Keratinocyte (primary cell): ENCODE data around the gene ZNF506. TPM values are rescaled to one million over a fixed set of nuclear protein-coding genes. Genes with fewer than 3 reads are reported as not detected.
"Not testable (repeated sequence)": the region's sequence is repeated elsewhere in the genome, so short reads cannot be mapped to it uniquely, and the experiment has no call there.

Experiments
- DNase-seq: peaks from one replicate; pipeline ENCODE4 v3.0.0-alpha.2; 2011; ENCODE audit warnings: low read depth, missing footprints, low spot score
- FAIRE-seq: peaks from 2 replicates; lab custom pipeline; 2011; peaks lifted over from hg19 to GRCh38; lab: Jason Lieb, UNC
- H2AFZ ChIP-seq: 2 replicates; pipeline ENCODE4 v1.6.0; 2012; ENCODE audit warnings: low read length, control low read depth, inconsistent platforms; ENCODE audit not compliant: control insufficient read depth
- H3K27ac ChIP-seq: 2 replicates; pipeline ENCODE4 v1.5.1; 2011; ENCODE audit warnings: low read length; ENCODE audit not compliant: control insufficient read depth, insufficient read depth
- H3K27me3 ChIP-seq: 3 replicates; pipeline ENCODE4 v1.6.0; 2011; ENCODE audit warnings: low read length; ENCODE audit not compliant: control insufficient read depth, insufficient read depth; ENCODE audit errors: extremely low read depth
- H3K36me3 ChIP-seq, 2 experiments: 2 replicates in 1 of 2; 3 replicates in 1 of 2; pipeline ENCODE4 v1.5.1; 2011; ENCODE audit warnings: low read length in 2 of 2, mild to moderate bottlenecking in 1 of 2; ENCODE audit not compliant: control insufficient read depth in 2 of 2, insufficient read depth in 2 of 2; ENCODE audit errors: extremely low read depth in 1 of 2
- H3K4me1 ChIP-seq: 3 replicates; pipeline ENCODE4 v1.5.1; 2011; ENCODE audit warnings: low read length; ENCODE audit not compliant: control insufficient read depth, insufficient read depth; ENCODE audit errors: extremely low read depth
- H3K4me2 ChIP-seq: 3 replicates; pipeline ENCODE4 v1.6.0; 2011; ENCODE audit warnings: low read depth, low read length; ENCODE audit not compliant: control insufficient read depth, insufficient read depth; ENCODE audit errors: extremely low read depth
- H3K4me3 ChIP-seq, 3 experiments: fragments of 200-600 bp in 1 of 3; sonication (generic) in 1 of 3; 2 replicates in 2 of 3; 3 replicates in 1 of 3; pipeline ENCODE4 v1.5.1; 2011 to 2016; ENCODE audit warnings: low read length in 3 of 3, mild to moderate bottlenecking in 3 of 3, control low read depth in 2 of 3, inconsistent platforms in 1 of 3, low read depth in 1 of 3, mixed read lengths in 1 of 3, mixed run types in 1 of 3, moderate library complexity in 1 of 3; ENCODE audit not compliant: control insufficient read depth in 2 of 3, insufficient read depth in 2 of 3; ENCODE audit errors: extremely low read depth in 1 of 3
- H3K79me2 ChIP-seq: 2 replicates; pipeline ENCODE4 v1.6.0; 2012; ENCODE audit warnings: low read length; ENCODE audit not compliant: control insufficient read depth, insufficient read depth
- H3K9ac ChIP-seq: 3 replicates; pipeline ENCODE4 v1.6.0; 2011; ENCODE audit warnings: low read length; ENCODE audit not compliant: control insufficient read depth, insufficient read depth; ENCODE audit errors: extremely low read depth
- H3K9me1 ChIP-seq: 3 replicates; pipeline ENCODE4 v1.6.0; 2011; ENCODE audit warnings: low read length; ENCODE audit not compliant: control insufficient read depth, insufficient read depth; ENCODE audit errors: extremely low read depth
- H3K9me3 ChIP-seq: 2 replicates; pipeline ENCODE4 v1.5.1; 2012; ENCODE audit warnings: low read depth, low read length; ENCODE audit not compliant: control insufficient read depth
- H4K20me1 ChIP-seq: 3 replicates; pipeline ENCODE4 v1.6.0; 2011; ENCODE audit warnings: low read length; ENCODE audit not compliant: control insufficient read depth, insufficient read depth; ENCODE audit errors: extremely low read depth
- CTCF ChIP-seq, 3 experiments: IDR thresholded peaks in 1 of 3; conservative IDR thresholded peaks in 1 of 3; optimal IDR thresholded peaks in 1 of 3; 2 replicates in 2 of 3; 3 replicates in 1 of 3; pipeline versions ENCODE3 to v1.5.1; 2011; ENCODE audit warnings: low read length in 3 of 3, mild to moderate bottlenecking in 3 of 3, moderate library complexity in 2 of 3, control low read depth in 1 of 3, inconsistent platforms in 1 of 3; ENCODE audit not compliant: insufficient read depth in 2 of 3; ENCODE audit errors: extremely low read depth in 1 of 3
- EZH2 ChIP-seq: IDR thresholded peaks from one replicate; pipeline ENCODE4 v1.6.1; 2012; ENCODE audit warnings: inconsistent platforms, mild to moderate bottlenecking, low read length, moderate library complexity
- dilution Hi-C: fragments of 300-500 bp; cut with MboI; formaldehyde crosslinking; loops from one replicate; pipeline ENCODE4 v1.7.0; 2020; ENCODE audit warnings: low sequenced_read_pairs; ENCODE audit not compliant: extremely low pct_ligation_motif_present
- polyA plus RNA-seq, 5 experiments: library from polyadenylated mRNA; depleted of rRNA in 3 of 5; stranded (reverse) in 3 of 5; stranded (forward) in 1 of 5; unstranded in 1 of 5; fragments of >200 nt; gene quantifications; 1 replicate in 1 of 5; 2 replicates in 3 of 5; 3 replicates in 1 of 5; pipeline versions ENCODE4 v1.2.1 to v1.2.3, GENCODE V29; 2011 to 2012; ENCODE audit warnings: missing spikeins in 2 of 5, low read depth in 1 of 5, low replicate concordance in 1 of 5

The ZNF506 gene
- polyA plus RNA-seq, 1 donor (not counting 4 experiments of a cell fraction or from before 2014, with no cell fraction given): 9.7 TPM

GRCh38 chr19:19744641-19745040 is 76.9 kb downstream of the ZNF506 start:
- no peaks in the 10 kb centered on the region for H3K9me1 ChIP-seq
- peaks cover 13% of the 10 kb centered on the region for H3K9me3 ChIP-seq
- H3K4me1 ChIP-seq: no peaks in the 10 kb centered on the region
- H3K27me3 ChIP-seq: no peaks in the 10 kb centered on the region
- H3K79me2 ChIP-seq: no peaks in the 10 kb centered on the region
- H3K27ac ChIP-seq: no peak overlapping the region
- no peak for DNase-seq
- no peak overlapping the region for H3K9ac ChIP-seq
- H3K36me3 ChIP-seq: no peaks in the 10 kb centered on the region
- H3K4me2 ChIP-seq: no peak overlapping the region
- dilution Hi-C loops: no loop called here
- H4K20me1 ChIP-seq: no peaks in the 10 kb centered on the region
- H2AFZ ChIP-seq: no peak overlapping the region
- TF ChIP-seq EZH2: no peak
- no peak for TF ChIP-seq CTCF (optimal IDR thresholded peaks at IDR 0.05 in 1 of 3, IDR thresholded peaks at IDR 0.05 in 1 of 3, conservative IDR thresholded peaks at IDR 0.05 in 1 of 3; ENCODE audit: extremely low read depth in 1 of 3, insufficient read depth in 2 of 3, low read length in 3 of 3)
- H3K4me3 ChIP-seq: no peak overlapping the region
- no peak for FAIRE-seq

GRCh38 chr19:19743921-19744320 is 77.6 kb downstream of the ZNF506 start:
- DNase-seq, dilution Hi-C loops, H3K4me1 ChIP-seq, H3K27ac ChIP-seq, H3K79me2 ChIP-seq, H3K4me3 ChIP-seq, FAIRE-seq, H3K36me3 ChIP-seq, H3K9ac ChIP-seq, H4K20me1 ChIP-seq, H3K4me2 ChIP-seq, H3K9me1 ChIP-seq, H2AFZ ChIP-seq, H3K27me3 ChIP-seq: not testable (repeated sequence)
- peaks cover 13% of the 10 kb centered on the region for H3K9me3 ChIP-seq

GRCh38 chr19:19743176-19743575 is 78.4 kb downstream of the ZNF506 start:
- no peaks in the 10 kb centered on the region for H3K4me1 ChIP-seq
- no peak overlapping the region for H3K27ac ChIP-seq
- DNase-seq (no peak), FAIRE-seq (no peak)
- TF ChIP-seq CTCF (optimal IDR thresholded peaks at IDR 0.05 in 1 of 3, IDR thresholded peaks at IDR 0.05 in 1 of 3, conservative IDR thresholded peaks at IDR 0.05 in 1 of 3; ENCODE audit: extremely low read depth in 1 of 3, insufficient read depth in 2 of 3, low read length in 3 of 3) (no peak), EZH2 (no peak)
- H2AFZ ChIP-seq: no peak overlapping the region
- no peaks in the 10 kb centered on the region for H3K27me3 ChIP-seq
- no peak overlapping the region for H3K4me2 ChIP-seq
- no peaks in the 10 kb centered on the region for H3K36me3 ChIP-seq
- dilution Hi-C loops: no loop called here
- H3K9me3 ChIP-seq: peaks cover 10% of the 10 kb centered on the region
- H3K9me1 ChIP-seq: no peaks in the 10 kb centered on the region
- no peak overlapping the region for H3K4me3 ChIP-seq
- H4K20me1 ChIP-seq: no peaks in the 10 kb centered on the region
- H3K79me2 ChIP-seq: no peaks in the 10 kb centered on the region
- no peak overlapping the region for H3K9ac ChIP-seq
